Caco-2 (cell line): ENCODE measurements around the gene NYNRIN. TPM values are rescaled to one million over a fixed set of nuclear protein-coding genes. Genes with fewer than 3 reads are reported as not detected.
"Not testable (repeated sequence)": the region's sequence is repeated elsewhere in the genome, so short reads cannot be mapped to it uniquely, and the experiment has no call there.

ENCODE experiments used
- BruUV-seq: library from RNA; stranded (reverse); fragments of 400-500 nt; replicated peaks from 2 replicates; lab custom pipeline; 2021; lab: Mats Ljungman, UMichigan
- CTCF ChIA-PET: fragments of 300-600 bp; sonication (Branson Sonifier 250); formaldehyde crosslinking; loops from one replicate; lab custom pipeline; 2022; ENCODE audit warnings: antibody characterized with exemption; lab: Charles Lee
- POLR2A ChIA-PET: fragments of 300-600 bp; sonication (Branson Sonifier 250); formaldehyde crosslinking; loops from one replicate; lab custom pipeline; 2022; ENCODE audit warnings: antibody characterized with exemption; lab: Charles Lee
- DNase-seq, 2 experiments: peaks; one replicate each; pipeline versions ENCODE4 v3.0.0 to v3.0.0-alpha.2; 2020 to 2022
- H3K27me3 ChIP-seq: replicated peaks from 2 replicates; pipeline ENCODE4 v1.6.0; 2011; ENCODE audit warnings: low read length; ENCODE audit not compliant: control insufficient read depth, insufficient read depth
- H3K36me3 ChIP-seq: 2 replicates; pipeline ENCODE4 v1.5.1; 2011; ENCODE audit warnings: low read length; ENCODE audit not compliant: control insufficient read depth, insufficient read depth
- H3K4me1 ChIP-seq: fragments of 250-450 bp; sonication (Bioruptor Pico); 2 replicates; pipeline ENCODE4 v1.5.1; 2020; ENCODE audit warnings: mild to moderate bottlenecking
- H3K4me3 ChIP-seq: 2 replicates; pipeline ENCODE4 v1.5.1; 2011; ENCODE audit warnings: low read depth, mild to moderate bottlenecking, control low read depth, low read length
- H3K9me3 ChIP-seq: fragments of 250-450 bp; sonication (Bioruptor Pico); 2 replicates; pipeline ENCODE4 v1.5.1; 2020; ENCODE audit warnings: mild to moderate bottlenecking, moderate library complexity
- H3K27ac Mint-ChIP-seq: one replicate; pipeline ENCODE4 v1.8.0; 2022; ENCODE audit warnings: mixed read lengths; ENCODE audit not compliant: unreplicated experiment
- H3K27me3 Mint-ChIP-seq: one replicate; pipeline ENCODE4 v1.8.0; 2022; ENCODE audit warnings: mixed read lengths; ENCODE audit not compliant: insufficient read depth, unreplicated experiment
- H3K36me3 Mint-ChIP-seq: one replicate; pipeline ENCODE4 v1.8.0; 2022; ENCODE audit warnings: mild to moderate bottlenecking, mixed read lengths; ENCODE audit not compliant: insufficient read depth, unreplicated experiment
- H3K4me1 Mint-ChIP-seq: one replicate; pipeline ENCODE4 v1.8.0; 2022; ENCODE audit warnings: low read depth, mixed read lengths; ENCODE audit not compliant: unreplicated experiment
- H3K4me3 Mint-ChIP-seq: one replicate; pipeline ENCODE4 v1.8.0; 2022; ENCODE audit warnings: mild to moderate bottlenecking, moderate library complexity, mixed read lengths; ENCODE audit not compliant: unreplicated experiment
- H3K9me3 Mint-ChIP-seq: one replicate; pipeline ENCODE4 v1.8.0; 2022; ENCODE audit warnings: mixed read lengths; ENCODE audit not compliant: unreplicated experiment
- intact Hi-C: fragments of 100-400 bp; cut with micrococcal nuclease; formaldehyde crosslinking; loops from one replicate; pipeline ENCODE4 v1.10.0; 2022; ENCODE audit not compliant: unreplicated experiment
- total RNA-seq: library from RNA; stranded (reverse); gene quantifications from 2 replicates; pipeline ENCODE4 v1.2.3, GENCODE V29; 2022
- TF ChIP-seq, protein P1 (sequence below), 2 experiments: fragments of 200-600 bp in 1 of 2; IDR thresholded peaks; 1 replicate in 1 of 2; 2 replicates in 1 of 2; pipeline versions ENCODE4 v1.5.1 to v1.8.0; 2011 to 2022; ENCODE audit warnings: antibody characterized with exemption in 1 of 2, control low read depth in 1 of 2, inconsistent platforms in 1 of 2, low read depth in 1 of 2, low read length in 1 of 2, mild to moderate bottlenecking in 1 of 2, moderate library complexity in 1 of 2; ENCODE audit not compliant: insufficient read depth in 1 of 2, severe bottlenecking in 1 of 2, unreplicated experiment in 1 of 2

The NYNRIN gene
- total RNA-seq, 1 experiment from 2014 or later = 5.9 TPM

DNA sequence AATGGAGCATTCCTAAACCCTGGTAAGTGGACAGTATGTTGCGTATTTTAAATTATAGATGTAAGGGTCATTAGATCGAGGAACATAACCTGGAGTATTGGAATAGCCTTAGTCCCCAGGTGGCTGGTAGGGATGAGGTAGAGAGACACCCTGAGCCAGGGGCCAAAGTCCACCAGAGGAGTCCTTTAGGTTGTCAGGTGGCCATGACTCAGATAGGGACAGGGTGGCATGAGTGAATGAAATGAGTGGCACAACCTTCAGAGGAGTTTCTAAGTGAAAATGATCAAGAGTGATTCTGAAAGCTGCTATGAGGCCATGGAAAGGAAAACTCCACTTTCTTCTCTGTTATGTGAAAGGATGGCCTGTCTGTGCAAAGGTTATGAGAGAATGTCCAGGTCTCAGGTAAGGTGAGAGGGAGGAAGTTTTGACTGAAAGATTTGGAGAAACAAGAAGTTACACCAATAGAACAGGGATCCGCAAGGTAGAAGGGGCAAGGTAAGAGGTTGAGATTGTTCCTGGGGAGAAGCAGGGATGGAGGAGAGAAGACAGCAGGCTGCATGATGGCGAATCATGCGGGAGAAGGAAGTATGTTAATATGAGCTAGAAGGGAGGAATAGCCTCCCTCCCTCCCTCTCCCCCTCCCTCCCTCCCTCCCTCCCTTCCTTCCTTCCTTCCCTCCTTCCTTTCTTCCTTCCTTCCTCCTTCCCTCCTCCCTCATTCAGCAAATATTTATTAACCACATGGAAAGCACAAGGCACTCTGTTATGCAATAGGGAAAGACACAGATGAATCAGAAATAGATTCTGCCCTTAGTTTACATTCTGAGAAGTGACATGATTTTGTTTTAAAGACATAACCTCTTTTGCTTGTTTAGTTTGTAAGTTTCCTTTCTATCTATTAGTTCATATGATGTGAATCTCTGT lies 45.0 kb upstream of the NYNRIN start:
- Histone ChIP-seq H3K4me1 (peaks cover 4% of the 10 kb centered on the region; the same call in 1 of the 2 replicates), H3K27me3 (no peaks in the 10 kb centered on the region), H3K36me3 (no peaks in the 10 kb centered on the region), H3K9me3 (no peaks in the 10 kb centered on the region), H3K4me3 (no peak overlapping the region)
- POLR2A ChIA-PET = no interaction called here
- DNase-seq = no peak
- peaks cover 10% of the 10 kb centered on the region for H3K4me1 Mint-ChIP-seq
- intact Hi-C loops = no loop called here
- H3K4me3 Mint-ChIP-seq = no peak overlapping the region
- BruUV-seq = no TSS peak
- TF ChIP-seq, protein P1, sequence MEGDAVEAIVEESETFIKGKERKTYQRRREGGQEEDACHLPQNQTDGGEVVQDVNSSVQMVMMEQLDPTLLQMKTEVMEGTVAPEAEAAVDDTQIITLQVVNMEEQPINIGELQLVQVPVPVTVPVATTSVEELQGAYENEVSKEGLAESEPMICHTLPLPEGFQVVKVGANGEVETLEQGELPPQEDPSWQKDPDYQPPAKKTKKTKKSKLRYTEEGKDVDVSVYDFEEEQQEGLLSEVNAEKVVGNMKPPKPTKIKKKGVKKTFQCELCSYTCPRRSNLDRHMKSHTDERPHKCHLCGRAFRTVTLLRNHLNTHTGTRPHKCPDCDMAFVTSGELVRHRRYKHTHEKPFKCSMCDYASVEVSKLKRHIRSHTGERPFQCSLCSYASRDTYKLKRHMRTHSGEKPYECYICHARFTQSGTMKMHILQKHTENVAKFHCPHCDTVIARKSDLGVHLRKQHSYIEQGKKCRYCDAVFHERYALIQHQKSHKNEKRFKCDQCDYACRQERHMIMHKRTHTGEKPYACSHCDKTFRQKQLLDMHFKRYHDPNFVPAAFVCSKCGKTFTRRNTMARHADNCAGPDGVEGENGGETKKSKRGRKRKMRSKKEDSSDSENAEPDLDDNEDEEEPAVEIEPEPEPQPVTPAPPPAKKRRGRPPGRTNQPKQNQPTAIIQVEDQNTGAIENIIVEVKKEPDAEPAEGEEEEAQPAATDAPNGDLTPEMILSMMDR (IDR thresholded peaks at IDR 0.05; ENCODE audit: insufficient read depth in 1 of 2, low read depth in 1 of 2, low read length in 1 of 2, severe bottlenecking in 1 of 2, unreplicated experiment in 1 of 2) = no peak
- H3K27ac Mint-ChIP-seq = no peak overlapping the region
- CTCF ChIA-PET = interaction anchor here (0.8 kb wide), 1 partner anchor 78 kb away, joined by 3 read pairs; no protein-coding TSS in a partner anchor
- H3K9me3 Mint-ChIP-seq = no peaks in the 10 kb centered on the region
- H3K27me3 Mint-ChIP-seq = peaks cover 10% of the 10 kb centered on the region
- no peaks in the 10 kb centered on the region for H3K36me3 Mint-ChIP-seq

DNA sequence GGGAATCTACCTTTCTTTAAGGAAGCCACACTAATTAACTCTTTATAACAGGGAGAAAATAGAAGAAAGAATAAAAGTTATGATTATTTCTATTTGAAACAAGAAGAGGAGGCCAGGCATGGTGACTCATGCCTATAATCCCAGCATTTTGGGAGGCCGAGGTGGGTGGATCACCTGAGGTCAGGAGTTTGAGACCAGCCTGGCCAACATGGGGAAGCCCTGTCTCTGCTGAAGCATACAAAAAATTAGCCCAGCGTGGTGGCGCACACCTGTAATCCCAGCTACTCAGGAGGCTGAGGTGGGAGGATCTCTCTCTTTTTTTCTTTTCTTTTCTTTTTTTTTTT lies 44.3 kb upstream of the NYNRIN start:
- H3K4me1 ChIP-seq, H3K36me3 ChIP-seq, H3K4me3 Mint-ChIP-seq, H3K36me3 Mint-ChIP-seq, H3K27ac Mint-ChIP-seq, POLR2A ChIA-PET, DNase-seq, BruUV-seq, H3K9me3 ChIP-seq, H3K4me3 ChIP-seq, intact Hi-C loops, H3K27me3 ChIP-seq, H3K9me3 Mint-ChIP-seq, H3K27me3 Mint-ChIP-seq: not testable (repeated sequence)
- peaks cover 10% of the 10 kb centered on the region for H3K4me1 Mint-ChIP-seq
- CTCF ChIA-PET = interaction anchor here (0.8 kb wide), 1 partner anchor 77 kb away, joined by 3 read pairs; no protein-coding TSS in a partner anchor

DNA sequence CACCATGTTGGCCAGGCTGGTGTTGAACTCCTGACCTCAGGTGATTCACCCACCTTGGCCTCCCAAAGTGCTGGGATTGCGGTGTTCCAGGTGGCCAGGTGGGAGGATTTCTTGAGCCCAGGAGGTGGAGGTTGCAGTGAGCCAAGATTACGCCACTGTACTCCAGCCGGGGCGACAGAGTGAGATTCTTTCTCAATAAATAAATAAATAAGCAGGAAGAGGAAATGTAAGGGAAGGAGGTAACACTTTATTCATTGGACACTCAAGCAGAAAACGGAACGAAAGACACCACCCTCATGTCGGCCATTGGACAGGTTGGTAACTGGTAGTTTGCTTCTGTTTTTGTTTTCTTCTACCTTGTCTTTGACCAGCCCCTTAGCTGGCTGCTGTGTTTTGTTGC lies 43.8 kb upstream of the NYNRIN start:
- Mint-ChIP-seq H3K36me3 (no peaks in the 10 kb centered on the region), H3K27me3 (peaks cover 3% of the 10 kb centered on the region), H3K9me3 (no peaks in the 10 kb centered on the region), H3K4me3 (no peak overlapping the region), H3K4me1 (peaks cover 10% of the 10 kb centered on the region), H3K27ac (no peak overlapping the region)
- CTCF ChIA-PET = no interaction called here
- BruUV-seq = no TSS peak
- no peak for DNase-seq
- H3K9me3 ChIP-seq = no peaks in the 10 kb centered on the region
- TF ChIP-seq, protein P1 (IDR thresholded peaks at IDR 0.05; ENCODE audit: insufficient read depth in 1 of 2, low read depth in 1 of 2, low read length in 1 of 2, severe bottlenecking in 1 of 2, unreplicated experiment in 1 of 2) = no peak
- POLR2A ChIA-PET = no interaction called here
- H3K27me3 ChIP-seq = no peaks in the 10 kb centered on the region
- intact Hi-C loops = no loop called here
- peaks cover 4% of the 10 kb centered on the region; the same call in 1 of the 2 replicates for H3K4me1 ChIP-seq
- H3K36me3 ChIP-seq = no peaks in the 10 kb centered on the region
- H3K4me3 ChIP-seq = no peak overlapping the region
